Glomerular visceral epithelial cell (primary cell): ENCODE measurements around the gene LTN1.
"Not testable (repeated sequence)": the region's sequence is repeated elsewhere in the genome, so short reads cannot be mapped to it uniquely, and the experiment has no call there.

Source experiments
- DNase-seq: peaks from one replicate; pipeline ENCODE4 v3.0.0-alpha.2; 2016; ENCODE audit errors: extremely low spot score

Gene LTN1

GRCh38 chr21:28982637-28983036 is 10.0 kb downstream of the LTN1 start:
- no peak for DNase-seq

GRCh38 chr21:28979092-28979491 is 13.6 kb downstream of the LTN1 start:
- no peak for DNase-seq

GRCh38 chr21:28975397-28975796 is 17.3 kb downstream of the LTN1 start:
- DNase-seq = no peak

GRCh38 chr21:28974531-28975227 is 18.0 kb downstream of the LTN1 start:
- DNase-seq = no peak

GRCh38 chr21:28972398-28972797 is 20.3 kb downstream of the LTN1 start:
- no peak for DNase-seq

GRCh38 chr21:28971171-28971570 is 21.5 kb downstream of the LTN1 start:
- no peak for DNase-seq

- DNase-seq = no peak
These were observed 28.8 kb downstream of the LTN1 start for GRCh38 chr21:28963831-28964230.

GRCh38 chr21:28962465-28962864 is 30.2 kb downstream of the LTN1 start:
- DNase-seq = no peak

- no peak for DNase-seq
These were observed 30.8 kb downstream of the LTN1 start for GRCh38 chr21:28961927-28962326.

- no peak for DNase-seq
These were observed 32.4 kb downstream of the LTN1 start for GRCh38 chr21:28960245-28960644.

GRCh38 chr21:28959367-28960099 is 33.1 kb downstream of the LTN1 start:
- peak; percentile 69 for DNase-seq

GRCh38 chr21:28953247-28953646 is 39.4 kb downstream of the LTN1 start:
- DNase-seq = no peak

GRCh38 chr21:28952686-28953085 is 40.0 kb downstream of the LTN1 start:
- no peak for DNase-seq

- no peak for DNase-seq
These were observed 43.4 kb downstream of the LTN1 start for GRCh38 chr21:28949318-28949717.

GRCh38 chr21:28944296-28944695 is 48.4 kb downstream of the LTN1 start:
- no peak for DNase-seq

GRCh38 chr21:28943631-28944030 is 49.0 kb downstream of the LTN1 start:
- DNase-seq = peak; percentile 7

- DNase-seq = no peak
These were observed 54.0 kb downstream of the LTN1 start for GRCh38 chr21:28938726-28939125.

- DNase-seq = no peak
These were observed 54.9 kb downstream of the LTN1 start for GRCh38 chr21:28937737-28938136.

- no peak for DNase-seq
These were observed 56.0 kb downstream of the LTN1 start for GRCh38 chr21:28936721-28937120.

- DNase-seq = no peak
These were observed 56.6 kb downstream of the LTN1 start for GRCh38 chr21:28936036-28936435.

- no peak for DNase-seq
These were observed 60.0 kb downstream of the LTN1 start for GRCh38 chr21:28932717-28933116.

- not testable (repeated sequence) for DNase-seq
These were observed 60.8 kb downstream of the LTN1 start for GRCh38 chr21:28931708-28932372.
